ENCODE data around the gene RAB36. TPM values are rescaled to one million over a fixed set of nuclear protein-coding genes. Genes with fewer than 3 reads are reported as not detected.
A peak's percentile ranks its signal among the peaks of the same experiment; 100 is the strongest.

Gene RAB36
- polyA plus RNA-seq, 1 of the 3 experiments (the other 2 are of a cell fraction): 6.6 TPM

DNA sequence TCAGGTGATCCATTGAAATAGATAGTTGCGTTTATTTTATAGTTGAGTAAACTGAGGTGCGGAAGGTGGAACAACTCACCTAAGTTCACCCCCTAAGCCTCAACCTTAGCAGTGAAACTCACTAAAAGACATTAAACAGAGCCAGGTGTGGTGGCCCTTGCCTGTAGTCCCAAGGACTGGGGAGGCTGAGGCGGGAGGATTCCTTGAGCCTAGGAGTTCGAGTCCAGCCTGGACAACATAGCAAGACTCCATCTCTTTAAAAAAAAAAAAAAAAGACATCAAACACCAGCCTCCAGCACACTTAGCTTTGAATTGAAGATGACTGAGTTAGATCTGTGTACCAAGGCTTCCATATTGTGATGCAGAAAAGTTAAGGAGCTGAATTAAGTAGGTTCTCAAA, 845 bp upstream of the RAB36 start:
- 100% methylated on average over 4 of the region's 4 CpGs for WGBS (ENCODE audit: low lambda C conversion rate)
- peak overlapping the region; percentile 92 for H2AFZ ChIP-seq (ENCODE audit: low read depth)
- TF ChIP-seq, protein P1, sequence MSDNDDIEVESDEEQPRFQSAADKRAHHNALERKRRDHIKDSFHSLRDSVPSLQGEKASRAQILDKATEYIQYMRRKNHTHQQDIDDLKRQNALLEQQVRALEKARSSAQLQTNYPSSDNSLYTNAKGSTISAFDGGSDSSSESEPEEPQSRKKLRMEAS (IDR thresholded peaks at IDR 0.05; ENCODE audit: low read depth): no peak
- TF ChIP-seq MXI1 (IDR thresholded peaks at IDR 0.05; ENCODE audit: low read depth, low read length) (no peak), GATA2 (CRISPR knock-in tag; IDR thresholded peaks at IDR 0.05) (no peak), RCOR1 (IDR thresholded peaks at IDR 0.05; ENCODE audit: low read length) (no peak), MEF2A (IDR thresholded peaks at IDR 0.05; ENCODE audit: borderline replicate concordance, low read depth) (no peak), FOXJ3 (CRISPR knock-in tag; IDR thresholded peaks at IDR 0.05) (no peak), TCF12 (IDR thresholded peaks at IDR 0.05) (no peak), FOSL2 (IDR thresholded peaks at IDR 0.05; ENCODE audit: borderline replicate concordance, low read depth) (no peak), EZH2phosphoT487 (IDR thresholded peaks at IDR 0.05; ENCODE audit: borderline replicate concordance, low read depth) (no peak), POLR2AphosphoS5 (IDR thresholded peaks at IDR 0.05; ENCODE audit: low read depth, low read length) (no peak), RAD21 (IDR thresholded peaks at IDR 0.05; ENCODE audit: low read length) (no peak), NFIC (IDR thresholded peaks at IDR 0.05; ENCODE audit: borderline replicate concordance) (no peak), RXRA (IDR thresholded peaks at IDR 0.05; ENCODE audit: borderline replicate concordance, low read depth) (no peak)
- TF ChIP-seq, protein P2, sequence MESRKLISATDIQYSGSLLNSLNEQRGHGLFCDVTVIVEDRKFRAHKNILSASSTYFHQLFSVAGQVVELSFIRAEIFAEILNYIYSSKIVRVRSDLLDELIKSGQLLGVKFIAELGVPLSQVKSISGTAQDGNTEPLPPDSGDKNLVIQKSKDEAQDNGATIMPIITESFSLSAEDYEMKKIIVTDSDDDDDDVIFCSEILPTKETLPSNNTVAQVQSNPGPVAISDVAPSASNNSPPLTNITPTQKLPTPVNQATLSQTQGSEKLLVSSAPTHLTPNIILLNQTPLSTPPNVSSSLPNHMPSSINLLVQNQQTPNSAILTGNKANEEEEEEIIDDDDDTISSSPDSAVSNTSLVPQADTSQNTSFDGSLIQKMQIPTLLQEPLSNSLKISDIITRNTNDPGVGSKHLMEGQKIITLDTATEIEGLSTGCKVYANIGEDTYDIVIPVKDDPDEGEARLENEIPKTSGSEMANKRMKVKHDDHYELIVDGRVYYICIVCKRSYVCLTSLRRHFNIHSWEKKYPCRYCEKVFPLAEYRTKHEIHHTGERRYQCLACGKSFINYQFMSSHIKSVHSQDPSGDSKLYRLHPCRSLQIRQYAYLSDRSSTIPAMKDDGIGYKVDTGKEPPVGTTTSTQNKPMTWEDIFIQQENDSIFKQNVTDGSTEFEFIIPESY (IDR thresholded peaks at IDR 0.05; ENCODE audit: borderline replicate concordance, low read depth): no peak
- TF ChIP-seq, protein P3, sequence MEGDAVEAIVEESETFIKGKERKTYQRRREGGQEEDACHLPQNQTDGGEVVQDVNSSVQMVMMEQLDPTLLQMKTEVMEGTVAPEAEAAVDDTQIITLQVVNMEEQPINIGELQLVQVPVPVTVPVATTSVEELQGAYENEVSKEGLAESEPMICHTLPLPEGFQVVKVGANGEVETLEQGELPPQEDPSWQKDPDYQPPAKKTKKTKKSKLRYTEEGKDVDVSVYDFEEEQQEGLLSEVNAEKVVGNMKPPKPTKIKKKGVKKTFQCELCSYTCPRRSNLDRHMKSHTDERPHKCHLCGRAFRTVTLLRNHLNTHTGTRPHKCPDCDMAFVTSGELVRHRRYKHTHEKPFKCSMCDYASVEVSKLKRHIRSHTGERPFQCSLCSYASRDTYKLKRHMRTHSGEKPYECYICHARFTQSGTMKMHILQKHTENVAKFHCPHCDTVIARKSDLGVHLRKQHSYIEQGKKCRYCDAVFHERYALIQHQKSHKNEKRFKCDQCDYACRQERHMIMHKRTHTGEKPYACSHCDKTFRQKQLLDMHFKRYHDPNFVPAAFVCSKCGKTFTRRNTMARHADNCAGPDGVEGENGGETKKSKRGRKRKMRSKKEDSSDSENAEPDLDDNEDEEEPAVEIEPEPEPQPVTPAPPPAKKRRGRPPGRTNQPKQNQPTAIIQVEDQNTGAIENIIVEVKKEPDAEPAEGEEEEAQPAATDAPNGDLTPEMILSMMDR (IDR thresholded peaks at IDR 0.05): no peak

More for the DNA sequence above, 845 bp upstream of the RAB36 start:
- Histone ChIP-seq H3F3A (replicated peaks; ENCODE audit: insufficient read depth) (no peaks in the 10 kb centered on the region), H3K9me3 (no peaks in the 10 kb centered on the region), H3K27me3 (ENCODE audit: insufficient read depth) (no peaks in the 10 kb centered on the region), H3K4me2 (peak overlapping the region; percentile 75), H3K4me1 (ENCODE audit: control insufficient read depth in 1 of 2, insufficient read depth in 2 of 2, low read depth in 1 of 2, low read length in 1 of 2) (peaks cover 6 to 17% of the 10 kb centered on the region in 2 experiments; a peak in 1 of 4 replicates), H3K9me2 (no peaks in the 10 kb centered on the region), H4K20me1 (ENCODE audit: insufficient read depth) (no peaks in the 10 kb centered on the region), H3K4me3 (ENCODE audit: low read depth in 2 of 2, low read length in 1 of 2) (peak overlapping the region; percentile 44 to 57), H3K27ac (ENCODE audit: low read depth in 2 of 2, low read length in 1 of 2) (peak overlapping the region; percentile 41 to 54; a peak in 2 of 4 replicates), H3K79me2 (ENCODE audit: insufficient read depth) (peaks cover 4% of the 10 kb centered on the region; the same call in 1 of the 2 replicates), H3K36me3 (replicated peaks in 1 of 2; ENCODE audit: control insufficient read depth in 1 of 2, insufficient read depth in 2 of 2, low read length in 1 of 2) (peaks cover 0 to 6% of the 10 kb centered on the region in 2 experiments), H3K9ac (peak overlapping the region; percentile 50; the same call in 1 of the 2 replicates)
- ChIA-PET CTCF (interaction anchor here (0.9 to 2.3 kb wide), 7 partner anchors 11 to 586 kb away, joined by 3 to 13 read pairs (median 3); partner anchors contain the start of gene PRAME), POLR2A (interaction anchor here (1.2 kb wide), 1 partner anchor 16 kb away, joined by 3 read pairs; no protein-coding TSS in a partner anchor)
- DNase-seq: no peak

Data from SK-N-SH (cell line).